HepG2 (cell line): ENCODE measurements around the gene ATP2B3. TPM values are rescaled to one million over a fixed set of nuclear protein-coding genes. Genes with fewer than 3 reads are reported as not detected.

Experiments
- FOXJ3 ChIP-seq: sonication (generic); formaldehyde crosslinking; IDR thresholded peaks from 2 replicates; pipeline ENCODE4 v1.4.0; 2020; ENCODE audit warnings: missing genetic modification reagents, mild to moderate bottlenecking, borderline replicate concordance
- HNF1A ChIP-seq, 2 experiments: sonication (generic) in 1 of 2; formaldehyde crosslinking in 1 of 2; IDR thresholded peaks; 2 replicates each; pipeline versions ENCODE4 v1.4.0 to v1.6.1; 2016 to 2020; ENCODE audit warnings: borderline replicate concordance in 1 of 2, low read depth in 1 of 2, mild to moderate bottlenecking in 1 of 2, missing genetic modification reagents in 1 of 2
- ZFP62 ChIP-seq: sonication (generic); formaldehyde crosslinking; IDR thresholded peaks from 2 replicates; pipeline ENCODE4 v1.4.0; 2020; ENCODE audit warnings: missing genetic modification reagents
- ZNF720 ChIP-seq: sonication (generic); formaldehyde crosslinking; IDR thresholded peaks from 2 replicates; pipeline ENCODE4 v1.4.0; 2020; ENCODE audit warnings: missing genetic modification reagents
- ZSCAN22 ChIP-seq: sonication (generic); formaldehyde crosslinking; IDR thresholded peaks from 2 replicates; pipeline ENCODE4 v1.4.0; 2020; ENCODE audit warnings: mild to moderate bottlenecking, missing genetic modification reagents
- polyA plus RNA-seq, 8 experiments: library from polyadenylated mRNA; depleted of rRNA in 3 of 8; stranded (reverse) in 7 of 8; unstranded in 1 of 8; fragments of >200 nt; fragmentation: Illumina TruSeq in 4 of 8; extraction: Trizol in 4 of 8; gene quantifications; 2 replicates each; pipeline versions ENCODE4 v1.2.1 to v1.2.3, GENCODE V29; 2011 to 2016; ENCODE audit warnings: low read depth in 4 of 8, missing spikeins in 1 of 8, mixed read lengths in 1 of 8; ENCODE audit not compliant: insufficient read depth in 1 of 8
- total RNA-seq, 5 experiments: library from RNA; depleted of rRNA; stranded (reverse); fragments of >200 nt; fragmentation: Illumina TruSeq; extraction: Trizol; gene quantifications; 2 replicates each; pipeline ENCODE4 v1.2.3, GENCODE V29; 2016; ENCODE audit warnings: low read depth in 1 of 5
- TF ChIP-seq, protein P1 (sequence below): sonication (generic); formaldehyde crosslinking; IDR thresholded peaks from 2 replicates; pipeline ENCODE4 v1.5.0; 2020; ENCODE audit warnings: mild to moderate bottlenecking, missing genetic modification reagents, borderline replicate concordance

ATP2B3 gene
- total and polyA plus RNA-seq, 2 of the 13 experiments (the other 11 are each of a cell fraction or from before 2014, with no cell fraction given): not detected

GRCh38 chrX:153593811-153594500 is 76.5 kb downstream of the ATP2B3 start (continued):
- TF ChIP-seq, protein P1, sequence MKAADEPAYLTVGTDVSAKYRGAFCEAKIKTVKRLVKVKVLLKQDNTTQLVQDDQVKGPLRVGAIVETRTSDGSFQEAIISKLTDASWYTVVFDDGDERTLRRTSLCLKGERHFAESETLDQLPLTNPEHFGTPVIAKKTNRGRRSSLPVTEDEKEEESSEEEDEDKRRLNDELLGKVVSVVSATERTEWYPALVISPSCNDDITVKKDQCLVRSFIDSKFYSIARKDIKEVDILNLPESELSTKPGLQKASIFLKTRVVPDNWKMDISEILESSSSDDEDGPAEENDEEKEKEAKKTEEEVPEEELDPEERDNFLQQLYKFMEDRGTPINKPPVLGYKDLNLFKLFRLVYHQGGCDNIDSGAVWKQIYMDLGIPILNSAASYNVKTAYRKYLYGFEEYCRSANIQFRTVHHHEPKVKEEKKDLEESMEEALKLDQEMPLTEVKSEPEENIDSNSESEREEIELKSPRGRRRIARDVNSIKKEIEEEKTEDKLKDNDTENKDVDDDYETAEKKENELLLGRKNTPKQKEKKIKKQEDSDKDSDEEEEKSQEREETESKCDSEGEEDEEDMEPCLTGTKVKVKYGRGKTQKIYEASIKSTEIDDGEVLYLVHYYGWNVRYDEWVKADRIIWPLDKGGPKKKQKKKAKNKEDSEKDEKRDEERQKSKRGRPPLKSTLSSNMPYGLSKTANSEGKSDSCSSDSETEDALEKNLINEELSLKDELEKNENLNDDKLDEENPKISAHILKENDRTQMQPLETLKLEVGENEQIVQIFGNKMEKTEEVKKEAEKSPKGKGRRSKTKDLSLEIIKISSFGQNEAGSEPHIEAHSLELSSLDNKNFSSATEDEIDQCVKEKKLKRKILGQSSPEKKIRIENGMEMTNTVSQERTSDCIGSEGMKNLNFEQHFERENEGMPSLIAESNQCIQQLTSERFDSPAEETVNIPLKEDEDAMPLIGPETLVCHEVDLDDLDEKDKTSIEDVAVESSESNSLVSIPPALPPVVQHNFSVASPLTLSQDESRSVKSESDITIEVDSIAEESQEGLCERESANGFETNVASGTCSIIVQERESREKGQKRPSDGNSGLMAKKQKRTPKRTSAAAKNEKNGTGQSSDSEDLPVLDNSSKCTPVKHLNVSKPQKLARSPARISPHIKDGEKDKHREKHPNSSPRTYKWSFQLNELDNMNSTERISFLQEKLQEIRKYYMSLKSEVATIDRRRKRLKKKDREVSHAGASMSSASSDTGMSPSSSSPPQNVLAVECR (CRISPR knock-in tag): no peak
- no peak for TF ChIP-seq FOXJ3 (CRISPR knock-in tag)
- no peak for TF ChIP-seq ZFP62 (CRISPR knock-in tag)
- TF ChIP-seq ZSCAN22: no peak
- no peak for TF ChIP-seq ZNF720
- no peak for TF ChIP-seq HNF1A (IDR thresholded peaks at IDR 0.05; ENCODE audit: low read depth)
- no peak for TF ChIP-seq HNF1A (CRISPR knock-in tag; IDR thresholded peaks at IDR 0.05; ENCODE audit: borderline replicate concordance)
- TF ChIP-seq, all 625 proteins: peak for 0
